NB4 (cell line): ENCODE measurements around the gene DAB1.
A peak's percentile ranks its signal among the peaks of the same experiment; 100 is the strongest.

Source experiments
- DNase-seq: peaks from one replicate; pipeline ENCODE4 v3.0.0; 2010; ENCODE audit warnings: low read depth
- H3K4me3 ChIP-seq: one replicate; pipeline ENCODE4 v1.5.1; 2011; ENCODE audit warnings: mild to moderate bottlenecking, low read depth, low read length, moderate library complexity
- CTCF ChIP-seq: IDR thresholded peaks from one replicate; pipeline ENCODE4 v1.5.1; 2012; ENCODE audit warnings: low read depth, low read length
- MAX ChIP-seq: IDR thresholded peaks from 2 replicates; pipeline ENCODE4 v1.6.1; 2011; ENCODE audit warnings: low read depth, low read length
- MYC ChIP-seq: IDR thresholded peaks from 2 replicates; pipeline ENCODE4 v1.6.1; 2011; ENCODE audit warnings: low read depth, low read length
- POLR2A ChIP-seq: IDR thresholded peaks from 2 replicates; pipeline ENCODE4 v1.6.1; 2011; ENCODE audit warnings: mild to moderate bottlenecking; ENCODE audit not compliant: insufficient read length; ENCODE audit errors: extremely low read depth

The DAB1 gene

GRCh38 chr1:57235730-57236510, 187.9 kb downstream of the DAB1 start:
- peak; percentile 37 for DNase-seq
- TF ChIP-seq MYC (no peak), POLR2A (no peak), CTCF (no peak), MAX (no peak)
- no peak overlapping the region for H3K4me3 ChIP-seq

GRCh38 chr1:57234459-57234858, 189.4 kb downstream of the DAB1 start:
- no peak for TF ChIP-seq MAX
- TF ChIP-seq CTCF, result no peak
- no peak for TF ChIP-seq POLR2A
- no peak overlapping the region for H3K4me3 ChIP-seq
- DNase-seq, result no peak

GRCh38 chr1:57232500-57232899, 191.4 kb downstream of the DAB1 start:
- DNase-seq, result no peak
- no peak overlapping the region for H3K4me3 ChIP-seq
- no peak for TF ChIP-seq MAX
- TF ChIP-seq CTCF, result no peak
- TF ChIP-seq MYC, result no peak
- no peak for TF ChIP-seq POLR2A

GRCh38 chr1:57229998-57230397, 193.9 kb downstream of the DAB1 start:
- H3K4me3 ChIP-seq, result no peak overlapping the region
- TF ChIP-seq CTCF, result no peak
- TF ChIP-seq MYC, result no peak
- TF ChIP-seq MAX, result no peak
- no peak for TF ChIP-seq POLR2A
- DNase-seq, result no peak

- no peak overlapping the region for H3K4me3 ChIP-seq
- TF ChIP-seq POLR2A (no peak), CTCF (no peak), MYC (no peak), MAX (no peak)
- DNase-seq, result no peak
These were observed 194.8 kb downstream of the DAB1 start for GRCh38 chr1:57229076-57229475.

GRCh38 chr1:57222801-57223200, 201.1 kb downstream of the DAB1 start:
- no peak overlapping the region for H3K4me3 ChIP-seq
- TF ChIP-seq MAX (no peak), CTCF (no peak), MYC (no peak), POLR2A (no peak)
- peak; percentile 4 for DNase-seq
